GM06990 (cell line): ENCODE data around the gene SEMA3A.
"Not testable (repeated sequence)": the region's sequence is repeated elsewhere in the genome, so short reads cannot be mapped to it uniquely, and the experiment has no call there.

Experiments used
- DNase-seq: peaks from one replicate; pipeline ENCODE4 v3.0.0-alpha.2; 2011; ENCODE audit not compliant: insufficient read length; ENCODE audit errors: extremely low read depth
- H3K27me3 ChIP-seq: replicated peaks from 2 replicates; pipeline ENCODE4 v1.6.0; 2011; ENCODE audit warnings: low read length; ENCODE audit not compliant: control insufficient read depth, insufficient read depth
- H3K36me3 ChIP-seq: 2 replicates; pipeline ENCODE4 v1.5.1; 2011; ENCODE audit warnings: low read length; ENCODE audit not compliant: control insufficient read depth, insufficient read depth
- H3K4me3 ChIP-seq: replicated peaks from 2 replicates; pipeline ENCODE4 v1.5.1; 2011; ENCODE audit warnings: low read depth, mild to moderate bottlenecking, control low read depth, low read length
- CTCF ChIP-seq: IDR thresholded peaks from 2 replicates; pipeline ENCODE4 v1.5.1; 2011; ENCODE audit warnings: low read length, control low read depth, mild to moderate bottlenecking, inconsistent platforms; ENCODE audit not compliant: insufficient read depth, poor library complexity, severe bottlenecking

Gene SEMA3A

GRCh38 chr7:84218681-84219080 is 24.1 kb upstream of the SEMA3A start:
- TF ChIP-seq CTCF: no peak
- no peak for DNase-seq
- Histone ChIP-seq H3K36me3 (no peaks in the 10 kb centered on the region), H3K27me3 (no peaks in the 10 kb centered on the region), H3K4me3 (no peak overlapping the region)

- TF ChIP-seq CTCF: no peak
- no peaks in the 10 kb centered on the region for H3K27me3 ChIP-seq
- H3K4me3 ChIP-seq: no peak overlapping the region
- no peak for DNase-seq
- H3K36me3 ChIP-seq: no peaks in the 10 kb centered on the region
These were observed 21.9 kb upstream of the SEMA3A start for GRCh38 chr7:84216472-84216871.

GRCh38 chr7:84214757-84215156 is 20.2 kb upstream of the SEMA3A start:
- H3K27me3 ChIP-seq, H3K4me3 ChIP-seq, H3K36me3 ChIP-seq, DNase-seq: not testable (repeated sequence)

GRCh38 chr7:84210301-84210700 is 15.7 kb upstream of the SEMA3A start:
- H3K27me3 ChIP-seq: no peaks in the 10 kb centered on the region
- no peak for DNase-seq
- no peak for TF ChIP-seq CTCF
- no peaks in the 10 kb centered on the region for H3K36me3 ChIP-seq
- no peak overlapping the region for H3K4me3 ChIP-seq

- Histone ChIP-seq H3K4me3 (no peak overlapping the region), H3K36me3 (no peaks in the 10 kb centered on the region), H3K27me3 (no peaks in the 10 kb centered on the region)
- DNase-seq: no peak
- no peak for TF ChIP-seq CTCF
These were observed 14.4 kb upstream of the SEMA3A start for GRCh38 chr7:84209006-84209405.

- no peaks in the 10 kb centered on the region for H3K36me3 ChIP-seq
These were observed 13.0 kb upstream of the SEMA3A start for GRCh38 chr7:84207615-84208014.

More at GRCh38 chr7:84207615-84208014, 13.0 kb upstream of the SEMA3A start:
- DNase-seq: no peak
- no peak overlapping the region for H3K4me3 ChIP-seq
- no peaks in the 10 kb centered on the region for H3K27me3 ChIP-seq
- no peak for TF ChIP-seq CTCF
